MM.1S (cell line): ENCODE results near the gene LIN7B.

ENCODE experiments used
- DNase-seq: peaks from one replicate; pipeline ENCODE4 v3.0.0-alpha.2; 2015
- H2AFZ ChIP-seq: fragments of 300-600 bp; sonication (generic); 2 replicates; pipeline ENCODE4 v1.6.0; 2016; ENCODE audit warnings: antibody characterized with exemption, low read length
- H3F3A ChIP-seq: fragments of 300-600 bp; sonication (generic); 2 replicates; pipeline ENCODE4 v1.6.1; 2016; ENCODE audit warnings: mild to moderate bottlenecking, antibody characterized with exemption, low read length, moderate library complexity, mixed read lengths; ENCODE audit not compliant: insufficient read depth
- H3K27ac ChIP-seq: fragments of 300-600 bp; sonication (generic); 2 replicates; pipeline ENCODE4 v1.5.1; 2016; ENCODE audit warnings: mild to moderate bottlenecking, low read length
- H3K27me3 ChIP-seq: fragments of 300-600 bp; sonication (generic); replicated peaks from 2 replicates; pipeline ENCODE4 v1.6.0; 2016; ENCODE audit warnings: low read length; ENCODE audit not compliant: insufficient read depth
- H3K36me3 ChIP-seq: fragments of 300-600 bp; sonication (generic); replicated peaks from 2 replicates; pipeline ENCODE4 v1.6.1; 2016; ENCODE audit warnings: mild to moderate bottlenecking, low read length, mixed read lengths; ENCODE audit not compliant: insufficient read depth
- H3K4me1 ChIP-seq: fragments of 300-600 bp; sonication (generic); 2 replicates; pipeline ENCODE4 v1.6.1; 2016; ENCODE audit warnings: low read length, mixed read lengths
- H3K4me2 ChIP-seq: fragments of 300-600 bp; sonication (generic); 2 replicates; pipeline ENCODE4 v1.6.0; 2016; ENCODE audit warnings: low read depth, low read length
- H3K4me3 ChIP-seq: fragments of 300-600 bp; sonication (generic); 2 replicates; pipeline ENCODE4 v1.5.1; 2016; ENCODE audit warnings: low read length, mixed read lengths
- H3K79me2 ChIP-seq: fragments of 300-600 bp; sonication (generic); 2 replicates; pipeline ENCODE4 v1.6.1; 2016; ENCODE audit warnings: mixed run types, low read length, mixed read lengths
- H3K9ac ChIP-seq: fragments of 300-600 bp; sonication (generic); 2 replicates; pipeline ENCODE4 v1.6.1; 2016; ENCODE audit warnings: low read length, mixed read lengths
- H3K9me2 ChIP-seq: fragments of 300-600 bp; sonication (generic); replicated peaks from 2 replicates; pipeline ENCODE4 v1.6.1; 2016; ENCODE audit warnings: mild to moderate bottlenecking, low read length, mixed read lengths; ENCODE audit not compliant: insufficient read depth
- H3K9me3 ChIP-seq: fragments of 300-600 bp; sonication (generic); replicated peaks from 2 replicates; pipeline ENCODE4 v1.6.1; 2016; ENCODE audit warnings: mild to moderate bottlenecking, low read length, mixed read lengths; ENCODE audit not compliant: insufficient read depth
- H4K20me1 ChIP-seq: fragments of 300-600 bp; sonication (generic); 2 replicates; pipeline ENCODE4 v1.6.1; 2016; ENCODE audit warnings: mild to moderate bottlenecking, low read length, moderate library complexity, mixed read lengths; ENCODE audit not compliant: insufficient read depth
- EZH2 ChIP-seq: fragments of 300-600 bp; sonication (generic); optimal IDR thresholded peaks from 2 replicates; pipeline ENCODE3; 2017; ENCODE audit warnings: low read depth, mild to moderate bottlenecking, antibody characterized with exemption, low read length, mixed read lengths
- EZH2phosphoT487 ChIP-seq: fragments of 300-600 bp; sonication (generic); IDR thresholded peaks from 2 replicates; pipeline ENCODE4 v1.6.1; 2018; ENCODE audit warnings: antibody characterized with exemption, low read length
- TF ChIP-seq, protein P1 (sequence below): fragments of 300-600 bp; sonication (generic); IDR thresholded peaks from 2 replicates; pipeline ENCODE4 v1.5.1; 2016; ENCODE audit warnings: antibody characterized with exemption, low read length, mixed read lengths

Gene LIN7B

DNA sequence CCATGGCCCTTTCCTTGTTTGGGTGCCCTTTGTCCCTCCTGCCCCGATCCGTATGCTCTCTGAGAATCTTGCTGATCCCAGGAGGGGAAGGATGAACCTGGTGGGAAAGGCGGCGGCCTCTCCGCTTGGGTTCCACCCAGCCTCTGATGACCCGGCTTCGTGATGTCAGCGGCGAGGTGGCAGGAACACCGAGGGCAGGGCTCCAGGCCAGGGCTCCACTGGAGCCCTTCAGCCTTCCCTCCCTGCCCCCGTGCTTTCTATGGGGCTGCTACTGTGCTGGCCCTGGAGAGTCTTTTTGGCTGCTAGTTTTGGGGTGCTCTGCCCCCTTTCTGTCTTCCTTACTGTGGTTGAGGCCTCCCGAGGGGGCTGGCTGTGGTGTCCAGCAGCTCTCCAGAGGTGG is 11.9 kb upstream of the LIN7B start:
- Histone ChIP-seq H3F3A (peaks cover 12% of the 10 kb centered on the region; the same call in 1 of the 2 replicates), H3K36me3 (peaks cover 17% of the 10 kb centered on the region), H3K4me3 (no peak overlapping the region), H4K20me1 (peaks cover 1% of the 10 kb centered on the region; the same call in 1 of the 2 replicates), H3K9me2 (no peaks in the 10 kb centered on the region), H3K27me3 (no peaks in the 10 kb centered on the region), H3K27ac (no peak overlapping the region), H3K79me2 (peaks cover 40% of the 10 kb centered on the region), H2AFZ (no peak overlapping the region), H3K9ac (no peak overlapping the region), H3K4me1 (no peaks in the 10 kb centered on the region), H3K4me2 (no peak overlapping the region), H3K9me3 (no peaks in the 10 kb centered on the region)
- DNase-seq, result no peak
- TF ChIP-seq EZH2, result no peak
- TF ChIP-seq, protein P1, sequence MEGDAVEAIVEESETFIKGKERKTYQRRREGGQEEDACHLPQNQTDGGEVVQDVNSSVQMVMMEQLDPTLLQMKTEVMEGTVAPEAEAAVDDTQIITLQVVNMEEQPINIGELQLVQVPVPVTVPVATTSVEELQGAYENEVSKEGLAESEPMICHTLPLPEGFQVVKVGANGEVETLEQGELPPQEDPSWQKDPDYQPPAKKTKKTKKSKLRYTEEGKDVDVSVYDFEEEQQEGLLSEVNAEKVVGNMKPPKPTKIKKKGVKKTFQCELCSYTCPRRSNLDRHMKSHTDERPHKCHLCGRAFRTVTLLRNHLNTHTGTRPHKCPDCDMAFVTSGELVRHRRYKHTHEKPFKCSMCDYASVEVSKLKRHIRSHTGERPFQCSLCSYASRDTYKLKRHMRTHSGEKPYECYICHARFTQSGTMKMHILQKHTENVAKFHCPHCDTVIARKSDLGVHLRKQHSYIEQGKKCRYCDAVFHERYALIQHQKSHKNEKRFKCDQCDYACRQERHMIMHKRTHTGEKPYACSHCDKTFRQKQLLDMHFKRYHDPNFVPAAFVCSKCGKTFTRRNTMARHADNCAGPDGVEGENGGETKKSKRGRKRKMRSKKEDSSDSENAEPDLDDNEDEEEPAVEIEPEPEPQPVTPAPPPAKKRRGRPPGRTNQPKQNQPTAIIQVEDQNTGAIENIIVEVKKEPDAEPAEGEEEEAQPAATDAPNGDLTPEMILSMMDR, result no peak
- no peak for TF ChIP-seq EZH2phosphoT487

DNA sequence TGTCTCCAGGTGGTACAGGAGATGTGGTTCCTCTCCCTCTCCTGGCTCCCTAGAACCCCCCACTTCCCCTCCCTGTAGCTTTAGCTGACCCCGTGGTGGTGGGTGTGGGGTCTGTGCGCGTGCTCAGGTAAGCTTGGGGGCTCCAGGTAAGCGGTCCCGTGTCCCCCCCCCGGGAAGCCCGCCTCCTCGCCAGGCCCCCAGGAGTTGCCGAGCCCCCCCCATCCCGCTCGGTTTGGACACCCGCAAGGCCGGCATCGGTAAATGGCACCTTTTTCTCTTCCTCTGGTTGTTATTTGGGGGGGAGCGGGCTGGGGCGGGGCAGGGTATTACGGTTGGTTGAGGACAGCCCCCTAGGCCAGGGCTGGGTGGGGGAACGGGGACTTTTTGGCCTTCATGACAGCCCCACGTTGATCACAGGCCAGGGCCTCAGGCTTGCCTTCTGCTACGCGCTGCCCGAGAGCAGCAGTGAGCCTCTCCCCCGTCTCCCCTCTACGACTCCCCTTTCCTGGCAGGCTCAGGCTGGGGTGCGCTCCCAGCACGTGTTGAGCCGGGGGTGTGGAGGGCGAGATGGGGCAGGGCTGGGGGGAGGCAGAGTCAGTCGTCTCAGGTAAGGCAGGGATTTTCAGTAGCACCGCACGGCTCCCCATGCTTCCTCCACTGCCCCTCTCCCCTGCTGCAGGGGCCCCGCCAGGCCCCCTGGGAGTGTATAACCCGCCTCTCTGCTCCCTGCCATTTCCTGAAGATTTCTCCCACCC is 10.7 kb upstream of the LIN7B start:
- Histone ChIP-seq H3K79me2 (peaks cover 28% of the 10 kb centered on the region), H3K9ac (no peak overlapping the region), H3K4me3 (no peak overlapping the region), H3K27me3 (no peaks in the 10 kb centered on the region), H4K20me1 (no peaks in the 10 kb centered on the region; the same call in 1 of the 2 replicates), H2AFZ (no peak overlapping the region), H3F3A (peaks cover 9% of the 10 kb centered on the region; the same call in 1 of the 2 replicates), H3K9me3 (no peaks in the 10 kb centered on the region), H3K9me2 (no peaks in the 10 kb centered on the region), H3K36me3 (peaks cover 12% of the 10 kb centered on the region), H3K4me1 (no peaks in the 10 kb centered on the region), H3K27ac (no peak overlapping the region), H3K4me2 (no peak overlapping the region)
- TF ChIP-seq EZH2phosphoT487 (no peak), EZH2 (no peak)
- TF ChIP-seq, protein P1, result no peak
- no peak for DNase-seq

DNA sequence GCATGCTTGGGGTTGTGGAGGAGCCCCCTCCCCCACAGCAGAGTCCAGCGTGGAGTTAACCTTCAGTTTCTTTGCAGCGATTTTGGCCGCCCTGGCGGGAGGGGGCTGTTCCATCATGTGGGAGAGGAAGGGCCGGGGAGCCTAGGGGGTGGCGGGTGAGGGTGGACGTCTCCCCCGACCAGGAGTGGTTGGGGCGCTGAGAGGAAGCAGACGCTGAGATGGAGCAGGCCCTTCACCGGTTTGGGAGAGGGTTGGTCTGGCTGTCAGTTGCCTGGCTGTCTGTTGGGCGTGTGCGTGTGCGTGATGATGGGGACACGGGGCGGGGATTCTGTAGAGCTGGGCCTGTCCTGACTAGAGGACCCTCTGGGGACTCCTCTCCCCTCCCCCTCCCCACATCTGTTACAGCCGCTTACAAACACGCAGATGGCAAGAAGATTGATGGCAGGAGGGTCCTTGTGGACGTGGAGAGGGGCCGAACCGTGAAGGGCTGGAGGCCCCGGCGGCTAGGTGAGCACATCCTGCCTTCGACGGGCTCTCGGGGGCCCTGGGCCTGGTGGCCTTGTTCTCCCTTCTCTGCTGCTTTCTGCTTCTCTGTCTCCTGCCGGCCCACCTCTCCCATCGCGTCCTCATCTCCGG is 9.8 kb upstream of the LIN7B start:
- Histone ChIP-seq H3F3A (peaks cover 16% of the 10 kb centered on the region; the same call in 1 of the 2 replicates), H3K36me3 (peaks cover 6% of the 10 kb centered on the region), H4K20me1 (no peaks in the 10 kb centered on the region; the same call in 1 of the 2 replicates), H3K27ac (no peak overlapping the region), H3K4me2 (no peak overlapping the region), H3K27me3 (no peaks in the 10 kb centered on the region), H3K79me2 (peaks cover 20% of the 10 kb centered on the region), H3K4me1 (no peaks in the 10 kb centered on the region), H2AFZ (no peak overlapping the region), H3K9me3 (no peaks in the 10 kb centered on the region), H3K9ac (no peak overlapping the region), H3K9me2 (no peaks in the 10 kb centered on the region), H3K4me3 (no peak overlapping the region)
- DNase-seq, result no peak
- TF ChIP-seq, protein P1, result no peak
- TF ChIP-seq EZH2 (no peak), EZH2phosphoT487 (no peak)
